Dermis microvascular lymphatic vessel endothelial cell (primary cell): ENCODE results near the gene EP400. TPM values are rescaled to one million over a fixed set of nuclear protein-coding genes. Genes with fewer than 3 reads are reported as not detected.

Experiments used
- DNase-seq, 2 donors: peaks; one replicate each; pipeline versions ENCODE4 v3.0.0 to v3.0.0-alpha.2; 2010; ENCODE audit warnings: low read depth in 2 of 2
- total RNA-seq: library from RNA; depleted of rRNA; stranded (reverse); fragments of >200 nt; gene quantifications from 2 replicates; pipeline ENCODE4 v1.2.1, GENCODE V29; 2014

Gene EP400
- total RNA-seq, 1 donor from 2014 or later = 5.9 TPM

DNA sequence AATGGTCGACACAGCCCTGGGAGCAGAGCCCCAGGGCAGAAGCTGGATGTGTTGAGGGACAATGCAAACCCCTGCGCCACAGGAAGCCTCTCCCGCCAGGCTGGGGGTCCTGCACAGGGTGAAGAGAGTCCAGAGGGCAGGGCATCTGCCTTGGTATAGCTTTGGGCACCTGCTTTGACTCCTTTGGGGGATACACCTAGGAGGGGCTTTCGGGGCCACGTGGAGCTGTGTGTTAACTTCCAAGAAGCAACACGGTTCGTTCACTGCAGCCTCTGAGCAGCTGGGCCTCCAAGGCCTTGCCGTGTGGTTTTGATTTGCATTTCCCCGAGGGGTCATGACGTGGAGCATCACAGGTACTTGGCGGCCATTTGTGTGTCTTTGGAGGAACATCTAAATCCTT is 26.5 kb upstream of the EP400 start:
- no peak for DNase-seq

GRCh38 chr12:131927110-131928079 is 22.3 kb upstream of the EP400 start:
- DNase-seq = no peak

- no peak for DNase-seq
Observed at GRCh38 chr12:131928080-131928710, 21.5 kb upstream of the EP400 start.

GRCh38 chr12:131928711-131929580 is 20.8 kb upstream of the EP400 start, which contains the start of gene PUS1:
PUS1 (plus strand) TSS chr12:131929276; CDS start chr12:131929723, 447 bp downstream.
- DNase-seq = peak; percentile 88 to 96

GRCh38 chr12:131929581-131930456 is 19.9 kb upstream of the EP400 start:
- DNase-seq = no peak

- no peak for DNase-seq
Observed at GRCh38 chr12:131930510-131930909, 19.2 kb upstream of the EP400 start.

- no peak for DNase-seq
Observed at GRCh38 chr12:131933387-131933786, 16.4 kb upstream of the EP400 start.

GRCh38 chr12:131934535-131934934 is 15.2 kb upstream of the EP400 start:
- DNase-seq = no peak

GRCh38 chr12:131938082-131938481 is 11.7 kb upstream of the EP400 start:
- no peak for DNase-seq

DNA sequence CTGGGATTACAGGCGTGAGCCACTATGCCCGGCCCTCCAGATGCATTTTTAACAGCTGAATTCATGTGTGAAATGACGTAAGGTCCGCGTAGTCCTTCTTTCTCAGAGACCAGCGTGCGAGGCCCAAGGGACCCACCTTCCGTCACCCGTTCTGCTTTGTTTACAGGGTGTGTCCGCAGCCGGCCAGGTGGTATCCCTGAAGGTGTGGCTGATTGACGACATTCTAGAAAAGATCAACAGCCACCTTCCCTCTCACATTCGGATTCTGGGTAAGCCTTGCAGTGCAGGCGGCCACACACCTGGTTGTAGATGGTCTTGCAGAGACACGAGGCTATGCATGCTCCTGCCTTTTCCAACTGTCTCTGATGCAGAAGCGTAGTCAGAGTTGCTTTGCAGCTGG is 10.7 kb upstream of the EP400 start:
- no peak for DNase-seq

DNA sequence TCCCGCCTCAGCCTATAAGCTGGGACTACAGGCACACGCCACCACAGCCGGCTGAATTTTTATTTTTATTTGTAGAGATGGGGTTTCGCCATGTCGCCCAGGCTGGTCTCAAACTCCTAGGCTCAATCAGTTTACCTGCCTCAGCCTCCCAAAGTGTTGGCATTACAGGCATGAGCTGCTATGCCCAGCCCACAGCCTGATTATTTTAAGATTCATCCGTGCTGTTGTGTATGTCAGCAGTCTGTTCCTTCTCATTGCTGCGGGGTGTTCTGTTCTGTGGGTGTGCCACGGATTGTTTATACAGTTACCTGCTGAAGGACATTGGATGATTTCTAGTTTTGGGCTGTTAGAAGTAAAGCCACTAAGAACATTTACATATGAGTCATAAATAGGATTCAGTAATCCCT is 9.6 kb upstream of the EP400 start:
- no peak for DNase-seq

DNA sequence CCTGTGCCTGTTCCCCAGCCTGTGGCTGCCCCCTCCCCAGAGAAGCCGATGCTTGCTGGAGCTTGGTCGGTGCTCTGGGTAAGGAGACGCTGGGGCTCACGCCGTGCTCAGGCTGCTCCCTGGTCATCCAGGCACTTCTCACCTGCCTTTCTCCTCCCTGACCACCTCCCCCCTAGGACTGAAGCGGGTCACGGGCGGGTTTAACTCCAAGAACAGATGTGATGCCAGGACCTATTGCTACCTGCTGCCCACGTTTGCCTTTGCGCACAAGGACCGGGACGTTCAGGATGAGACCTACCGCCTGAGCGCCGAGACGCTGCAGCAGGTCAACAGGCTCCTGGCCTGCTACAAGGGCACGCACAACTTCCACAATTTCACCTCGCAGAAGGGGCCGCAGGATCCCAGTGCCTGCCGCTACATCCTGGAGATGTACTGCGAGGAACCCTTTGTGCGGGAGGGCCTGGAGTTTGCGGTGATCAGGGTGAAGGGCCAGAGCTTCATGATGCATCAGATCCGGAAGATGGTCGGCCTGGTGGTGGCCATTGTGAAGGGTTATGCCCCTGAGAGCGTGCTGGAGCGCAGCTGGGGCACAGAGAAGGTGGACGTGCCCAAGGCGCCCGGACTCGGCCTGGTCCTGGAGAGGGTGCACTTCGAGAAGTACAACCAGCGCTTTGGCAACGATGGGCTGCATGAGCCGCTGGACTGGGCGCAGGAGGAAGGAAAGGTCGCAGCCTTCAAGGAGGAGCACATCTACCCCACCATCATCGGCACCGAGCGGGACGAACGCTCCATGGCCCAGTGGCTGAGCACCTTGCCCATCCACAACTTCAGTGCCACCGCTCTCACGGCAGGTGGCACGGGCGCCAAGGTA is 8.4 kb upstream of the EP400 start:
- no peak for DNase-seq

DNA sequence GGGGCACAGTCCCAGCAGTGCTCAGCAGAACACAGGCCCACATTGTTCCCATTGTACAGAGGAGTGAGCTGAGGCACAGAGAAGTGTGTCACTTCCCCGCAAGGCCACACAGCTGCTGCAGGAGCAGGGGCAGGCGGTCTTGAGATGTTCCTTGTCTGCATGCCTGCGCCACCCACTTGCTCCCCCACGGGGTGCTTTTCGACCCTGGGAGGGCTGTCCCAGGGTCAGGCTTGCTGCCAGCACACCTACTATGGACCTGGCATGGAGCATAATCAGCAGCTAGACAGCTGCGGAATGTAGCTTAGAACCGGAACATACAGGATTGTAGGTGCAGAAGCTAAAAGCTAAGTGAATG is 7.8 kb upstream of the EP400 start:
- no peak for DNase-seq

GRCh38 chr12:131942671-131943070 is 7.1 kb upstream of the EP400 start:
- DNase-seq = no peak

- no peak for DNase-seq
Observed at GRCh38 chr12:131943389-131943788, 6.4 kb upstream of the EP400 start.

DNA sequence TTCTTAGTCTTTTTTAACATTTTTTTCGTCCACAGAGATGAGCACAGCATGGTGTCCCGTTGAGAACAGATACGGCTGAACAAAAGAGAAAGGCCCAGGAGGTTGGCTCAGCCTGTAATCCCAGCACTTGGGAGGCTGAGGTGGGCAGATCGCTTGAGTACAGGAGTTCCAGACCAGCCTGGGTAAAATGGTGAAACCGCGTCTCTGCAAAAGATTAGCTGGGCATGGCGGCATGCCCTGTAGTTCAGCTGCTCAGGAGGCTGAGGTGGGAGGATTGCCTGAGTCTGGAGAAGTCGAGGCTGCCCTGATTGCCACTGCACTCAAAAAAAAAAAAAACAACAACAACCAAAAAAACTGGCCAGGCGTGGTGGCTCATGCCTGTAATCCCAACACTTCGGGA is 5.9 kb upstream of the EP400 start:
- DNase-seq = no peak

DNA sequence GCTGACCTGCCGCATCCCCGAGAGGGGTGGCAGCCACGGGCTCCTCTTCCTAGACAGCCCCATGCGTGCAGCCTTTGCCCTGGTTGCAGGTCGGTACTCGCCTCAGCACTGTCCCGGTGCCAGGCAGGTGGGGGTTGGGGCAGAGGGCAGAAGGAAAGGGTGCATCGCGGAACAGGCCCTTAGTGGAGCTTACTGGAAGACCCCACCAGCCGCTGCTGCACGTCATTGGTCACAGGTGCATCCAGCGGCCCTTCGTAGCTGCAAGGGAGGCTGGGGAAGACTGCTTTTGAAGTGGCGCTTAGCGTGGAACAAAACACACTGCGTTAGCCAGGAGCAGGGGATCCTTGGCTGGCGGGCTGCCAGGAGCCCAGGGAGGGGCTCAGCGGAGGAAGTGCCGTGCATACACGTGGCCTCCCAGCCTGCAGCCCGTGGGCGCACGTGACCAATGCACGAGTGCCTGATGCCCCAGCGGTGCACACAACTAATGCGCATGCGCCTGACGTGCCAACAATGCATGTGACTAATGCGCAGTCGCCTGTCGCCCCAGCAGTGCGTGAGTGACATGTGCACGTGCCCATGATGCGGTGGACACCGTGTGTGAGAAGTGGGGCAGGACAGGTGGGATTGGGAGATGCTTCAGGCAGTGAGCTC is 5.0 kb upstream of the EP400 start:
- no peak for DNase-seq

DNA sequence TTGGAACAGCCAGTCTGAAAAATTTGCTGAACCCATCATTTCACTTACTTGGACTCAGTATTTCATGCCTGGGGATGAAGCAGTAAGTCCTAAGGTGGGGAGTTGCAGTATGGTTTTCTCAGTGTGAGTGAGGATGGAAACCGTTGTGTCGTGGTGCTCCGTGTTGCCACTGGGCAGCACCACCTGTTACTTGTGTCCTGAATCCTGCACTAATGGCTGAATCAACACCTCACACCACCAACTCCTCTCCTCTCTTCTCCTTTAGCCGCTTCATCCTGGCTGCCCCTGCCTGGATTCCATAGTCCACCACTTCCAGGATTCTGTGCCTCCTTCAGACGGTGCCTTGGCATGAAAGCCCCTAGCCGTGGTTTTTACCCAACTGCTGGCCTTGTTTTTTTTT is 3.0 kb upstream of the EP400 start:
- no peak for DNase-seq

DNA sequence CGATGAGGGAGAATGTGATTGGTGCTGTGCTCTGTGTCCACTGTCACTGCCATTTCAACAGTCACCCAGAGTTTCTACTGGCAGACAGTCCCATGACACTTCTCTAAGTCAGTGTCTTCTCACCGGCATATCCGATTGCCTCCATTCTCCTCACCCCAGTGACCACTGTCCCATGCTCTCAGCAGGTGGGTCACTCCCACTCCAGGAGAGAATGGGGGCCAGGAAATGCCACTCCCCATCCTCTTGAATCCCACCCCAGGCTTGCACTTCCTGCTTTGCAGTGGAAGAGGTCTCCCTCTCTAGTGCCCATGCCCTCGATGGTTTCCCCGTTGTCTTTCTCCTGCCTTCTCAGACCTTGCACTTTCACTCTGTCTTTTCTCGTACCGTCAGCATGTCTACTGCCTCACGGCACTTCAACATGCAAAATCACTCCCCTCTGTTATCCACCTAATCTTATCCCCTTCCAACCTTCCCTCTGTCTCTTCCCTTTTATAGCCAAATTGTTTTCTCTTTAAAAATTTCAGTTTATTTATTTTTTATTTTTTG is 2.2 kb upstream of the EP400 start:
- no peak for DNase-seq
